ENCODE results near the gene CRHBP. TPM values are rescaled to one million over a fixed set of nuclear protein-coding genes. Genes with fewer than 3 reads are reported as not detected.

Gene CRHBP
- total and polyA plus RNA-seq, 2 donors (not counting 3 experiments of a cell fraction or from before 2014, with no cell fraction given): 0.08 to 0.51 TPM

DNA sequence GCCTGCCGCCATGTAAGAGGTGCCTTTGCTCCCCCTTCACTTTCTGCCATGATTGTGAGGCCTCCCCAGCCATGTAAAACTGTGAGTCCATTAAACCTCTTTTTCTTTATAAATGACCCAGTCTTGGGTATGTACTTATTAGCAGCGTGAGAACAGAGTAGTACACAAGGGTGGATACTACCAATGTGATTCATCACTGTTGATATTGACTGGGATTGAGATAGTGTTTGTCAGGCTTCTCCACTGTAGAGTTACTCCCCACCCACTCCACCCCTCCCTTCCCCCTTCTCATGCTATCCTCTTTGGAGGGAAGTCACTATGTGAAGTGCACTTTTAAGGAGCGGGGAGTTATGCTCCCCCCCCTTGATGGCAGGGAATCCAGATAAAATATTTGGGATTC is 11.4 kb upstream of the CRHBP start:
- no peaks in the 10 kb centered on the region for H3K4me1 ChIP-seq (ENCODE audit: control insufficient read depth, extremely low read depth, insufficient read depth, low read length)
- no peaks in the 10 kb centered on the region for H3K9me3 ChIP-seq (replicated peaks; ENCODE audit: control insufficient read depth, insufficient read depth, low read length)
- H3K27ac ChIP-seq (ENCODE audit: insufficient read depth, low read depth, low read length): no peak overlapping the region
- CTCF ChIA-PET: no interaction called here
- TF ChIP-seq POLR2A (IDR thresholded peaks at IDR 0.05; ENCODE audit: low read depth, low read length): no peak
- TF ChIP-seq EZH2 (IDR thresholded peaks at IDR 0.05; ENCODE audit: borderline replicate concordance, low read depth, low read length, severe bottlenecking): no peak
- TF ChIP-seq POLR2AphosphoS5 (IDR thresholded peaks at IDR 0.05; ENCODE audit: insufficient read depth, low read depth, low read length): no peak
- TF ChIP-seq FOS (IDR thresholded peaks at IDR 0.05; ENCODE audit: borderline replicate concordance, insufficient read depth, low read length): no peak
- TF ChIP-seq, protein P1, sequence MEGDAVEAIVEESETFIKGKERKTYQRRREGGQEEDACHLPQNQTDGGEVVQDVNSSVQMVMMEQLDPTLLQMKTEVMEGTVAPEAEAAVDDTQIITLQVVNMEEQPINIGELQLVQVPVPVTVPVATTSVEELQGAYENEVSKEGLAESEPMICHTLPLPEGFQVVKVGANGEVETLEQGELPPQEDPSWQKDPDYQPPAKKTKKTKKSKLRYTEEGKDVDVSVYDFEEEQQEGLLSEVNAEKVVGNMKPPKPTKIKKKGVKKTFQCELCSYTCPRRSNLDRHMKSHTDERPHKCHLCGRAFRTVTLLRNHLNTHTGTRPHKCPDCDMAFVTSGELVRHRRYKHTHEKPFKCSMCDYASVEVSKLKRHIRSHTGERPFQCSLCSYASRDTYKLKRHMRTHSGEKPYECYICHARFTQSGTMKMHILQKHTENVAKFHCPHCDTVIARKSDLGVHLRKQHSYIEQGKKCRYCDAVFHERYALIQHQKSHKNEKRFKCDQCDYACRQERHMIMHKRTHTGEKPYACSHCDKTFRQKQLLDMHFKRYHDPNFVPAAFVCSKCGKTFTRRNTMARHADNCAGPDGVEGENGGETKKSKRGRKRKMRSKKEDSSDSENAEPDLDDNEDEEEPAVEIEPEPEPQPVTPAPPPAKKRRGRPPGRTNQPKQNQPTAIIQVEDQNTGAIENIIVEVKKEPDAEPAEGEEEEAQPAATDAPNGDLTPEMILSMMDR (IDR thresholded peaks at IDR 0.05; ENCODE audit: extremely low read depth in 1 of 2, insufficient read depth in 1 of 2, low read depth in 1 of 2, low read length in 2 of 2): no peak
- TF ChIP-seq MYC (IDR thresholded peaks at IDR 0.05; ENCODE audit: low read depth, low read length): no peak
- TF ChIP-seq JUN (IDR thresholded peaks at IDR 0.05; ENCODE audit: borderline replicate concordance, insufficient read depth, insufficient read length, low read depth): no peak
- no peak for TF ChIP-seq MAX (IDR thresholded peaks at IDR 0.05; ENCODE audit: insufficient read depth, insufficient read length)
- H3K27me3 ChIP-seq (ENCODE audit: control insufficient read depth in 2 of 2, insufficient read depth in 2 of 2, low read length in 2 of 2): peaks cover 0 to 1% of the 10 kb centered on the region in 2 experiments
- no peak overlapping the region for H3K9ac ChIP-seq (replicated peaks; ENCODE audit: extremely low read depth, insufficient read depth, low read length)
- dilution Hi-C loops (cut with MboI; ENCODE audit: extremely low pct_ligation_motif_present, low sequenced_read_pairs) (no loop called here), intact Hi-C loops (cut with micrococcal nuclease) (no loop called here)
- DNase-seq (ENCODE audit: low read depth, low spot score): no peak
- BruUV-seq (replicated peaks): no TSS peak
- no peak overlapping the region for H3K4me3 ChIP-seq (replicated peaks in 1 of 3; ENCODE audit: insufficient read depth in 1 of 3, low read depth in 1 of 3, low read length in 3 of 3)
- no peak overlapping the region for H2AFZ ChIP-seq (ENCODE audit: low read depth, low read length)
- no peaks in the 10 kb centered on the region for H3K36me3 ChIP-seq (ENCODE audit: control insufficient read depth in 2 of 2, extremely low read depth in 1 of 2, insufficient read depth in 2 of 2, low read length in 2 of 2)
- POLR2A ChIA-PET: no interaction called here
- H3K9me1 ChIP-seq (replicated peaks; ENCODE audit: control insufficient read depth, extremely low read depth, insufficient read depth, low read length): no peaks in the 10 kb centered on the region
- no peak overlapping the region for H3K4me2 ChIP-seq (ENCODE audit: insufficient read depth, low read length)
- H4K20me1 ChIP-seq (replicated peaks; ENCODE audit: control insufficient read depth, extremely low read depth, insufficient read depth, low read length): no peaks in the 10 kb centered on the region
- FAIRE-seq: no peak
- no peaks in the 10 kb centered on the region for H3K79me2 ChIP-seq (ENCODE audit: control insufficient read depth, insufficient read depth, low read length)
